Measurements from ENCODE around the gene C11orf21. TPM values are rescaled to one million over a fixed set of nuclear protein-coding genes. Genes with fewer than 3 reads are reported as not detected.

Gene C11orf21
- total and polyA plus RNA-seq, 9 of the 15 experiments (the other 6 are each of a cell fraction or from before 2014, with no cell fraction given) = 0.10 to 2.6 (median 2.0) TPM

DNA sequence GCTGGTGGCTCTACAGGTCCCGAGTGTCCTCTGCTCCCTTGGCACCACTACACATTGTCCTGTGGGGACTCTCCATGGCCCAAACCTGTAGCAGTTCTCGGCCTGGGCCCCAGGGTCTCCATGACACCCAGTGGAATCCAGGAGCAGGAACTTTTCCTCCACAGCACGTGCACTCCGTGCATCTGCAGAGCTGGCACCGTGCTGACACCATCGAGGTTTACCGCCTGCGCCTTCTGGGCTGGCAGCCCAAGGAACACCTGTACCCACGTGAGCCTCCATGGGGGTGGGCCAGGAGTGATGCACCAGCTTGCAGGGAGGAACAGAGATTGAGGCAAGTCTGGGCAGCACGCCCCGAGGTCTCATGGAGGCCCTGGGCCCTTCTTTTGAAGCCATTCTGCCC lies 25.3 kb upstream of the C11orf21 start:
- no peak overlapping the region for H3K4me3 ChIP-seq
- intact Hi-C loops (cut with micrococcal nuclease) (no loop called here), in situ Hi-C loops (cut with MboI) (no loop called here)
- H3K9ac ChIP-seq (ENCODE audit: insufficient read depth in 1 of 2, low read depth in 2 of 2, low read length in 2 of 2) = no peak overlapping the region; a peak in 1 of 4 replicates
- BruUV-seq (replicated peaks) = no TSS peak
- no peaks in the 10 kb centered on the region for H3K9me1 ChIP-seq (ENCODE audit: control insufficient read depth, insufficient read depth, low read length)
- no peak overlapping the region for H3K27ac ChIP-seq (ENCODE audit: extremely low read depth, low read depth, low read length)
- H3K4me1 ChIP-seq (replicated peaks in 1 of 2; ENCODE audit: control insufficient read depth in 2 of 2, insufficient read depth in 2 of 2, low read length in 2 of 2) = peaks cover 0 to 4% of the 10 kb centered on the region in 2 experiments; a peak in 2 of 5 replicates
- no peak overlapping the region for H3K4me2 ChIP-seq (ENCODE audit: insufficient read depth, low read length)
- ATAC-seq = no peak
- WGBS (ENCODE audit: insufficient coverage, low coverage, missing lambda C conversion rate) = 7% methylated on average over 11 of the region's 11 CpGs
- no peak for FAIRE-seq
- peaks cover 21 to 57% of the 10 kb centered on the region in 2 experiments; a peak in 4 of 5 replicates for H3K27me3 ChIP-seq (ENCODE audit: control insufficient read depth in 2 of 2, insufficient read depth in 2 of 2, low read length in 2 of 2)
- TF ChIP-seq HMG20B (CRISPR knock-in tag; IDR thresholded peaks at IDR 0.05) (no peak), NFIC (IDR thresholded peaks at IDR 0.05) (no peak), HEY1 (CRISPR knock-in tag; IDR thresholded peaks at IDR 0.05; ENCODE audit: borderline replicate concordance) (no peak), SIX5 (IDR thresholded peaks at IDR 0.05; ENCODE audit: borderline replicate concordance in 1 of 2, insufficient read depth in 1 of 2, low read depth in 1 of 2, low read length in 2 of 2) (no peak), ATF3 (IDR thresholded peaks at IDR 0.05) (no peak), ATF3 (CRISPR knock-in tag; conservative IDR thresholded peaks at IDR 0.05) (no peak), TBL1XR1 (IDR thresholded peaks at IDR 0.05; ENCODE audit: low read length in 2 of 2) (no peak)
- TF ChIP-seq, protein P1, sequence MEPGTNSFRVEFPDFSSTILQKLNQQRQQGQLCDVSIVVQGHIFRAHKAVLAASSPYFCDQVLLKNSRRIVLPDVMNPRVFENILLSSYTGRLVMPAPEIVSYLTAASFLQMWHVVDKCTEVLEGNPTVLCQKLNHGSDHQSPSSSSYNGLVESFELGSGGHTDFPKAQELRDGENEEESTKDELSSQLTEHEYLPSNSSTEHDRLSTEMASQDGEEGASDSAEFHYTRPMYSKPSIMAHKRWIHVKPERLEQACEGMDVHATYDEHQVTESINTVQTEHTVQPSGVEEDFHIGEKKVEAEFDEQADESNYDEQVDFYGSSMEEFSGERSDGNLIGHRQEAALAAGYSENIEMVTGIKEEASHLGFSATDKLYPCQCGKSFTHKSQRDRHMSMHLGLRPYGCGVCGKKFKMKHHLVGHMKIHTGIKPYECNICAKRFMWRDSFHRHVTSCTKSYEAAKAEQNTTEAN (CRISPR knock-in tag; IDR thresholded peaks at IDR 0.05) = no peak
- H3K79me2 ChIP-seq (ENCODE audit: control insufficient read depth, insufficient read depth, low read length) = no peaks in the 10 kb centered on the region
- H3K9me3 ChIP-seq (replicated peaks; ENCODE audit: control insufficient read depth, insufficient read depth, low read depth, low read length) = no peaks in the 10 kb centered on the region
- CTCF ChIA-PET (ENCODE audit: low intra/inter-chr PET ratio) = no interaction called here
- no peaks in the 10 kb centered on the region for H4K20me1 ChIP-seq (replicated peaks; ENCODE audit: control insufficient read depth, insufficient read depth, low read length)
- POLR2A ChIA-PET = no interaction called here
- H2AFZ ChIP-seq (ENCODE audit: low read depth, low read length) = no peak overlapping the region
- no peak for DNase-seq (ENCODE audit: extremely low read depth in 1 of 4, low spot score in 3 of 4)
- H3K36me3 ChIP-seq (ENCODE audit: control insufficient read depth, insufficient read depth, low read length) = no peaks in the 10 kb centered on the region

Measured in K562 (cell line).